Lower lobe of right lung (tissue), 2 donors: Measurements from ENCODE around the gene EVX2. TPM values are rescaled to one million over a fixed set of nuclear protein-coding genes. Genes with fewer than 3 reads are reported as not detected.

Experiments
- ATAC-seq, 2 donors: fragments of 200-7000 bp; cut with Tn5 transposase; one replicate each; pipeline ENCODE4 v1.9.1; 2020 to 2022; ENCODE audit warnings: mild to moderate bottlenecking in 2 of 2, moderate library complexity in 2 of 2
- DNase-seq: peaks from one replicate; pipeline ENCODE4 v3.0.0-alpha.2; 2020
- H3K27ac ChIP-seq: fragments of 200-600 bp; one replicate; pipeline ENCODE4 v1.8.0; 2022
- H3K27me3 ChIP-seq: fragments of 200-600 bp; one replicate; pipeline ENCODE4 v1.8.0; 2022; ENCODE audit warnings: low read depth
- H3K36me3 ChIP-seq: fragments of 200-600 bp; one replicate; pipeline ENCODE4 v1.8.0; 2022; ENCODE audit warnings: mild to moderate bottlenecking
- H3K4me1 ChIP-seq: fragments of 200-600 bp; one replicate; pipeline ENCODE4 v1.8.0; 2022
- H3K4me3 ChIP-seq: fragments of 200-600 bp; one replicate; pipeline ENCODE4 v1.8.0; 2022; ENCODE audit warnings: mild to moderate bottlenecking
- H3K9me3 ChIP-seq: fragments of 200-600 bp; one replicate; pipeline ENCODE4 v1.8.0; 2022
- CTCF ChIP-seq: fragments of 200-600 bp; IDR thresholded peaks from one replicate; pipeline ENCODE4 v1.8.0; 2022; ENCODE audit warnings: antibody characterized with exemption, mild to moderate bottlenecking
- intact Hi-C: fragments of 100-400 bp; cut with DNase I; formaldehyde crosslinking; loops from one replicate; pipeline ENCODE4 v1.11.0; 2022
- total RNA-seq: library from RNA; stranded (reverse); fragmentation: NEBNext Ultra II Directional; extraction: Animal tissue kit (Norgen Biotek cat#: 25700); gene quantifications from one replicate; pipeline ENCODE4 v1.2.1, GENCODE V29; 2021
- donor health status: DM: no; HTN: yes; CAD: no; lungs with severe emphysema.

The EVX2 gene
- total RNA-seq, 1 donor from 2014 or later, result not detected

- no peak for ATAC-seq
- intact Hi-C loops, result no loop called here
- Histone ChIP-seq H3K9me3 (no peaks in the 10 kb centered on the region), H3K27me3 (peaks cover 97% of the 10 kb centered on the region), H3K36me3 (no peaks in the 10 kb centered on the region), H3K4me1 (peaks cover 13% of the 10 kb centered on the region), H3K27ac (no peak overlapping the region), H3K4me3 (no peak overlapping the region)
- no peak for DNase-seq
- no peak for TF ChIP-seq CTCF
Observed at GRCh38 chr2:176078541-176079284, 5.0 kb downstream of the EVX2 start.

- no peaks in the 10 kb centered on the region for H3K36me3 ChIP-seq
- DNase-seq (no peak), ATAC-seq (no peak)
- no peak overlapping the region for H3K27ac ChIP-seq
- intact Hi-C loops, result no loop called here
- H3K4me3 ChIP-seq, result no peak overlapping the region
- TF ChIP-seq CTCF, result no peak
- H3K4me1 ChIP-seq, result peaks cover 4% of the 10 kb centered on the region
- H3K27me3 ChIP-seq, result peaks cover 97% of the 10 kb centered on the region
- no peaks in the 10 kb centered on the region for H3K9me3 ChIP-seq
Observed at GRCh38 chr2:176076796-176077195, 7.0 kb downstream of the EVX2 start.

GRCh38 chr2:176076063-176076462 is 7.7 kb downstream of the EVX2 start:
- Histone ChIP-seq H3K9me3 (no peaks in the 10 kb centered on the region), H3K27me3 (peaks cover 97% of the 10 kb centered on the region), H3K4me1 (peaks cover 4% of the 10 kb centered on the region), H3K27ac (no peak overlapping the region), H3K36me3 (no peaks in the 10 kb centered on the region), H3K4me3 (no peak overlapping the region)
- intact Hi-C loops, result no loop called here
- no peak for TF ChIP-seq CTCF
- ATAC-seq (no peak), DNase-seq (no peak)

- intact Hi-C loops, result no loop called here
- no peak for ATAC-seq
- no peak overlapping the region for H3K4me3 ChIP-seq
- no peaks in the 10 kb centered on the region for H3K9me3 ChIP-seq
- H3K27ac ChIP-seq, result no peak overlapping the region
- TF ChIP-seq CTCF, result no peak
- H3K36me3 ChIP-seq, result no peaks in the 10 kb centered on the region
- DNase-seq, result no peak
- peaks cover 97% of the 10 kb centered on the region for H3K27me3 ChIP-seq
- peaks cover 4% of the 10 kb centered on the region for H3K4me1 ChIP-seq
Observed at GRCh38 chr2:176075481-176075880, 8.3 kb downstream of the EVX2 start.

GRCh38 chr2:176074919-176075425 is 8.8 kb downstream of the EVX2 start:
- Histone ChIP-seq H3K4me3 (no peak overlapping the region), H3K27me3 (peaks cover 100% of the 10 kb centered on the region), H3K4me1 (peaks cover 4% of the 10 kb centered on the region), H3K27ac (no peak overlapping the region), H3K9me3 (no peaks in the 10 kb centered on the region), H3K36me3 (no peaks in the 10 kb centered on the region)
- intact Hi-C loops, result no loop called here
- DNase-seq, result no peak
- no peak for ATAC-seq
- no peak for TF ChIP-seq CTCF
